G401.6 (cell line): ENCODE measurements around the gene C14orf119.

Source experiments
- FAIRE-seq: peaks from 2 replicates; lab custom pipeline; 2012; peaks lifted over from hg19 to GRCh38; lab: Jason Lieb, UNC

The C14orf119 gene

GRCh38 chr14:23095196-23096108 lies at the start of gene C14orf119:
Gene C14orf119, plus strand, starts transcription at chr14:23095505. Its CDS starts 2,154 bp downstream, at chr14:23097659.
- FAIRE-seq: peak; percentile 100

DNA sequence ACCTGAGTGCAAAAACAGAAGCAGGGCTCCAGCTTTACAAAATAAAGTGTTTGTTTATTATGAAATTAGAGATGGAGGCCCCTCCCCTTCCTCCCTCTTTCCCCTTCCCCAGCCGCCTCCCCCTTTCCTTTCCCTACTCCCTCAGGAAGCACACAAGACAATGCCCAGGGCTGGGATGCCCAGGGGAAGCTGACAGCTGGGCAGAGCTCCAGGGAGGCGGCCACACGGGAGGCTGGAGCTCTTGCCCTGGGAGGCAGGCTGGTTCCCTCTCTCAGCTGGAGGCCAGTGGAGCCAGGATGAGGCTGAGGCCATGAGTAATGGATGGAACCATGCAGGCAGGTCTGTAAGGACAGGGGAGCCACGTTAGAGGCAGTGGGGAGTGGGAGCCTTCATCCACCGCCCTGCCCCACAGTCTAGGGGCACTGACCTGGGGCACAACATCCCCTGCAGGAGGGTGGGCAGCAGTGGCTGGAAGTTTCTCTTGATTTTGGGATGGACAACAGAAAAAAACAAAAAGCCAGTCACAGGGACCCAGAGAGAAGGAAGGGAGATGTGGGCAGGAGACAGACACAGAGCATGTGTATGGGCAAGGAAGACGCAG lies 48.2 kb upstream of the C14orf119 start:
- no peak for FAIRE-seq

GRCh38 chr14:23047751-23048693 lies 47.3 kb upstream of the C14orf119 start:
- no peak for FAIRE-seq

DNA sequence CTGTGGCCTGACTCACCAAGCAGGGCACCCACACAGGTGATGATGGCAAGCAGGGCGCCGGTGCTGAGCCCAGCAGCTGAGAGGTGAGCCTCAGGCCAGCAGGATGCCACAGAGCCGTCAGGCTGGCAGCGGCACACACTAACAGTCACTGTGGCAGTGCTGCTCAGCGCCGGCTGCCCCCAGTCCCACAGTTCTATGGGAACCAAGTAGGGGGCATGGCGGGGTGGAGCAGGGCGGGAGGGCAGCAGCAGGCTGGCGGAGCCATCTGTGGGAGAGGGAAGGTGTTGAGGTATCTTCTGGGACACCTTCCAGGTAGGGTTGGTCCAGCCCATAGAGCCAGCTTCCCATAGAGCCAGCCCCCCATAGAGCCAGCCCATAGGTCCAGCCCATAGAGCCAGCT lies 46.3 kb upstream of the C14orf119 start:
- FAIRE-seq: no peak

- no peak for FAIRE-seq
These were observed 43.9 kb upstream of the C14orf119 start for GRCh38 chr14:23051141-23052057.

GRCh38 chr14:23052182-23052623 lies 43.1 kb upstream of the C14orf119 start:
- FAIRE-seq: no peak

- FAIRE-seq: no peak
These were observed 42.6 kb upstream of the C14orf119 start for GRCh38 chr14:23052671-23053070.

DNA sequence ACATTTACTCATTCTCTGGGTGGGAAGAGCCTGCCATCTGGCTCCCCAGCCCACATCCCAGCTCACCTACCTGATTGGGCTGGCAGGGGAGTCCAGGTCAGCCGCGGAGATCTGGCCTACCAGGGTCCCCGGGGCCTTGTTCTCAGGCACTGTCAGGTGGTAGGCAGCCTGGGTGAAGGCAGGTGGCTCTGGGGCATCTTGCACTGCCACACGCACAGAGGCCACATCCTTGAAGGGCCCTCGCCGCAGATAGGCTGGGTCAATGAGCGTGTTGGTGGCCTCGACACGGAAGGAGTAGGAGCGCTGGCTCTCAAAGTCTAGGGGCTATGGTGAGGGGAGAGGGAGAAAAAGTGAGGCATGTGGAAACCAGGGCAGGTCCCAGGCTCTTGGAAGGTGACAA lies 41.9 kb upstream of the C14orf119 start:
- no peak for FAIRE-seq

- no peak for FAIRE-seq
These were observed 41.1 kb upstream of the C14orf119 start for GRCh38 chr14:23054000-23054811.

DNA sequence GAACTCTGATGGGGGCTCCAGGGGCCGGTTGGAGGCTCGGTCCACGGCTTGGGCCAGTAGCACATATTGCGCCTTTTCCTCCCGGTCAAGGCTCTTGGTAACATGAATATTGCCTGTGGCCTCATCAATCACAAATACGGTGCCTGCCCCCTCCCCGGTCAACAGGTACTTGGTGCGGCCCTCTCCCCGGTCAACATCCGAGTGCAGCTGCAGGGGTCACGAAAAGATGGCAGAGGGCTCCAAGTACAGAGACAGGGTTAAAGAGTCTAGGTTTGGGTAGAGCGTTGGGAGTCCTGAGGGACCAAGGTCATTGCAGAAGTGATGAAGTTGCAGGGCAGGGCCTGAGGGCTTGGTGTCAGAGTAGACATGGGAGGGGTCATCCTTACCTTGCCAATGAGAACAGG lies 40.2 kb upstream of the C14orf119 start:
- FAIRE-seq: no peak

DNA sequence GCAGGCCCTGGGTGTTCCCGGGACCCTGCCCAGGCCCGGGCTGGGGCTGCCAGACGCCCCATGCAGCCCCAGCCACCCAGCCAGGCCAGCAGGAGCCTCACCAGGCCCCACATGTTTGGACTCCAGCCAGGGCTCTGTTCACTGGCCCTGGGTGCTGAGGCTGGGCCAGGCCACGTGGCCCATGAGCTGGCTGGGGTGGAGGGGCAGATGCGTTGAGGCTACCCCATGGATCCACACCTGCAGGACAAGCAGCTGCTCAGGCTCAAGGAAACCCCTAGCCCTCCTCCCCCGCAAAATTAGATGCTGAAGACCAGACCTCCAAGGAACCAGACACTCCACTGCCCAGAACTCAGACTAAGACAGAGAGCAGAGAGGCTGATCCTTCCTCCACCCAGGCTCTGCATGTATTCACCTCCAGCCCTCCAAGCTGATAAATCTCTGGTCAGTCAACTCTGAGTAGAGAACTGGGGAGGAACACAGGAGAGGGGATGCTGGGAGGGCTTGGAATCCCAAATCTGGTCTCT lies 39.6 kb upstream of the C14orf119 start:
- FAIRE-seq: no peak

DNA sequence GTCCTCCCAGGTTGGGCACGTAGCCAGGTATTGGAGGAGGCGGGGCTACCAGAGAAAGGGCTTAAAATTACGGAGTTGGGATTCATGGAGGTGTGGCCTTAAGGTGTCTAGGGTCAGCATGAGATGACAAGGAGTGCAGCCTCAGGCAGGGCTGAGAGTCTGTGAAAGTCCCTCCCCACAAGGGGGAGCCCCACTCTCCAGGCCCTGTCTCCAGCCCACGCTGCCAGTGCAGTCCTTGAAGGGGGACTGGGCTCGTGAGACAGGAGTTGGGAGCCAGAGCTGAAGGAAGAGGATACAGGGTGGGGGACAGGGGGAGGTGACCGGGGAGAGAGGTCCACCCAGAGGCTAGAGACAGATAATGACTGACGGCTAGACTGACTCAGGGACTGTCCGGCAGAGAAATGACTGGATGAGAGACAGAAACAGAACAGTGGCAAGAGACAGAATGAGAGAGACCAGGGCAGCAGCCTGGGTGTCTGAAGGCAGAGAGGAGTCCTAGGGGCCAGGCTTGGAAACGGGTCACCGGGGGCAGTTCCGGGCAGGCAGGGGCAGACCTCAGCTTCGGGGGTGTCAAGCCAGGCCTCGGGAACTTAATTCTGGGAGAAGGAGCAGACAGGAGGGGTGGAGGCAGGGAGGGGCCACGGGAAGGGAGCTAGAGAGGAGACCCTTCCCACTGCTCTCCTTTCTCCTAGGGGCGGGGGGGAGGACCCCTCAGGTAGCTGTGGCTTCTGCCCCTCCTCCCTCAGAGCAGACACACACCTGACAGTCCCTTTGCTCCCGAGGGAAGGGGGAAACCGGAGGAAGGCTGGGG lies 39.0 kb upstream of the C14orf119 start:
- FAIRE-seq: no peak

GRCh38 chr14:23056956-23057756 lies 38.1 kb upstream of the C14orf119 start, which contains the start of gene CDH24:
Gene CDH24, minus strand, starts transcription at chr14:23057520. Its CDS starts 1,787 bp downstream, at chr14:23055733.
- no peak for FAIRE-seq

- FAIRE-seq: peak; percentile 42
These were observed 37.3 kb upstream of the C14orf119 start for GRCh38 chr14:23057757-23058653.

GRCh38 chr14:23058654-23059504 lies 36.4 kb upstream of the C14orf119 start:
- no peak for FAIRE-seq

- no peak for FAIRE-seq
These were observed 34.6 kb upstream of the C14orf119 start for GRCh38 chr14:23060536-23061260.
